Measurements from ENCODE around the gene VWA5B2. TPM values are rescaled to one million over a fixed set of nuclear protein-coding genes. Genes with fewer than 3 reads are reported as not detected.

VWA5B2 gene
- total and polyA plus RNA-seq, 4 donors: 0.12 to 1.7 (median 0.86) TPM

DNA sequence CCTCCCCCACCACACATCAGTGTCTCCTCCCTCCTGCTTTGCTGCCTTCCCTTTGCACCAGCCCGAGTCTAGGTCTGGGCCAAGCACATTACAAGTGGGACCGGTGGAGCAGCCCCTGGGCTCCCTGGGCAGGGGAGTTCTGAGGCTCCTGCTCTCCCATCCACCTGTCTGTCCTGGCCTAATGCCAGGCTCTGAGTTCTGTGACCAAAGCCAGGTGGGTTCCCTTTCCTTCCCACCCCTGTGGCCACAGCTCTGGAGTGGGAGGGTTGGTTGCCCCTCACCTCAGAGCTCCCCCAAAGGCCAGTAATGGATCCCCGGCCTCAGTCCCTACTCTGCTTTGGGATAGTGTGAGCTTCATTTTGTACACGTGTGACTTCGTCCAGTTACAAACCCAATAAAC is 45.7 kb upstream of the VWA5B2 start:
- DNase-seq (no peak), ATAC-seq (ENCODE audit: insufficient read depth, low FRiP score) (no peak)
- Histone ChIP-seq H3K27ac (ENCODE audit: low read depth in 1 of 2, low read length in 1 of 2) (no peak overlapping the region), H3K4me1 (ENCODE audit: control insufficient read depth in 5 of 5, insufficient read depth in 5 of 5, low read length in 5 of 5) (peaks cover 0 to 17% (median 6%) of the 10 kb centered on the region in 5 donors), H3K9ac (ENCODE audit: insufficient read depth in 1 of 2, low read length in 2 of 2) (no peak overlapping the region), H3K27me3 (ENCODE audit: control insufficient read depth in 3 of 3, insufficient read depth in 3 of 3, low read length in 2 of 3) (no peaks in the 10 kb centered on the region), H3K4me3 (no peak overlapping the region), H3K36me3 (ENCODE audit: control insufficient read depth in 4 of 4, insufficient read depth in 4 of 4, low read length in 4 of 4) (peaks cover 19 to 61% (median 59%) of the 10 kb centered on the region in 4 donors), H3K9me3 (ENCODE audit: control insufficient read depth in 4 of 4, insufficient read depth in 3 of 4, low read length in 3 of 4) (no peaks in the 10 kb centered on the region)
- TF ChIP-seq, protein P1, sequence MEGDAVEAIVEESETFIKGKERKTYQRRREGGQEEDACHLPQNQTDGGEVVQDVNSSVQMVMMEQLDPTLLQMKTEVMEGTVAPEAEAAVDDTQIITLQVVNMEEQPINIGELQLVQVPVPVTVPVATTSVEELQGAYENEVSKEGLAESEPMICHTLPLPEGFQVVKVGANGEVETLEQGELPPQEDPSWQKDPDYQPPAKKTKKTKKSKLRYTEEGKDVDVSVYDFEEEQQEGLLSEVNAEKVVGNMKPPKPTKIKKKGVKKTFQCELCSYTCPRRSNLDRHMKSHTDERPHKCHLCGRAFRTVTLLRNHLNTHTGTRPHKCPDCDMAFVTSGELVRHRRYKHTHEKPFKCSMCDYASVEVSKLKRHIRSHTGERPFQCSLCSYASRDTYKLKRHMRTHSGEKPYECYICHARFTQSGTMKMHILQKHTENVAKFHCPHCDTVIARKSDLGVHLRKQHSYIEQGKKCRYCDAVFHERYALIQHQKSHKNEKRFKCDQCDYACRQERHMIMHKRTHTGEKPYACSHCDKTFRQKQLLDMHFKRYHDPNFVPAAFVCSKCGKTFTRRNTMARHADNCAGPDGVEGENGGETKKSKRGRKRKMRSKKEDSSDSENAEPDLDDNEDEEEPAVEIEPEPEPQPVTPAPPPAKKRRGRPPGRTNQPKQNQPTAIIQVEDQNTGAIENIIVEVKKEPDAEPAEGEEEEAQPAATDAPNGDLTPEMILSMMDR (IDR thresholded peaks at IDR 0.05; ENCODE audit: control extremely low read depth, extremely low read depth): no peak
- 87 to 93% methylated on average over 5 of the region's 5 CpGs for WGBS, 2 donors

DNA sequence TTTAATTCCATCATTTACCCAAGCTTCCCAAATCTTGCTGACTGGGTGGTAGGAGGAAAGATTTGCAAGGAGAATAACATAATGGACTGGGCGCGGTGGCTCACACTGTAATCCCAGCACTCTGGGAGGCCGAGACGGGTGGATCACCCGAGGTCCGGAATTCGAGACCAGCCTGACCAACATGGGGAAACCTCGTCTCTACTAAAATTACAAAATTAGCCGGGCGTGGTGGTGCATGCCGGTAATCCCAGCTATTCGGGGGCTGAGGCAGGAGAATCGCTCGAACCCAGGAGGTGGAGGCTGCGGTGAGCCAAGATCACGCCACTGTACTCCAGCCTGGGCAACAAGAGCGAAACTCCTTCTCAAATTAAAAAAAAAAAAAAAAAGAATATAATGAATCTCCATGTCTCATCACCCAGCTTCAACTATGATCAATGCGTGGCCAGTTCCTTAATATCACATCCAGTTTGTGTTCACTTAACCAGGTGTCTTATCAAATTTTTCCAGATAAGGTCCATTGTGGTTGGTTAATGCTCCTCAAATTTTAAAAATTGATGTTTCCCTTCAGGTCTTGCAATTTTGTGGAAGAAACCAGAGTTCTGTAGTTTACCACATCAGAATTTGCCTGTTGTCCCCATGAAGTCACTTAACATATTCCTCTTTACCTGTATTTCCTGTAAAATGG is 44.7 kb upstream of the VWA5B2 start:
- WGBS, 2 donors: 96 to 97% methylated on average over 18 of the region's 18 CpGs
- Histone ChIP-seq H3K36me3 (ENCODE audit: control insufficient read depth in 4 of 4, insufficient read depth in 4 of 4, low read length in 4 of 4) (peaks cover 21 to 60% (median 53%) of the 10 kb centered on the region in 4 donors), H3K9ac (ENCODE audit: insufficient read depth in 1 of 2, low read length in 2 of 2) (no peak overlapping the region), H3K27me3 (ENCODE audit: control insufficient read depth in 3 of 3, insufficient read depth in 3 of 3, low read length in 2 of 3) (no peaks in the 10 kb centered on the region), H3K4me3 (no peak overlapping the region), H3K9me3 (ENCODE audit: control insufficient read depth in 4 of 4, insufficient read depth in 3 of 4, low read length in 3 of 4) (no peaks in the 10 kb centered on the region), H3K27ac (ENCODE audit: low read depth in 1 of 2, low read length in 1 of 2) (peak overlapping the region in 1 of 2 donors; percentile 86), H3K4me1 (ENCODE audit: control insufficient read depth in 5 of 5, insufficient read depth in 5 of 5, low read length in 5 of 5) (peaks cover 0 to 17% (median 6%) of the 10 kb centered on the region in 5 donors)
- ATAC-seq (ENCODE audit: insufficient read depth, low FRiP score) (no peak), DNase-seq (no peak)
- TF ChIP-seq, protein P1 (IDR thresholded peaks at IDR 0.05; ENCODE audit: control extremely low read depth, extremely low read depth): no peak

DNA sequence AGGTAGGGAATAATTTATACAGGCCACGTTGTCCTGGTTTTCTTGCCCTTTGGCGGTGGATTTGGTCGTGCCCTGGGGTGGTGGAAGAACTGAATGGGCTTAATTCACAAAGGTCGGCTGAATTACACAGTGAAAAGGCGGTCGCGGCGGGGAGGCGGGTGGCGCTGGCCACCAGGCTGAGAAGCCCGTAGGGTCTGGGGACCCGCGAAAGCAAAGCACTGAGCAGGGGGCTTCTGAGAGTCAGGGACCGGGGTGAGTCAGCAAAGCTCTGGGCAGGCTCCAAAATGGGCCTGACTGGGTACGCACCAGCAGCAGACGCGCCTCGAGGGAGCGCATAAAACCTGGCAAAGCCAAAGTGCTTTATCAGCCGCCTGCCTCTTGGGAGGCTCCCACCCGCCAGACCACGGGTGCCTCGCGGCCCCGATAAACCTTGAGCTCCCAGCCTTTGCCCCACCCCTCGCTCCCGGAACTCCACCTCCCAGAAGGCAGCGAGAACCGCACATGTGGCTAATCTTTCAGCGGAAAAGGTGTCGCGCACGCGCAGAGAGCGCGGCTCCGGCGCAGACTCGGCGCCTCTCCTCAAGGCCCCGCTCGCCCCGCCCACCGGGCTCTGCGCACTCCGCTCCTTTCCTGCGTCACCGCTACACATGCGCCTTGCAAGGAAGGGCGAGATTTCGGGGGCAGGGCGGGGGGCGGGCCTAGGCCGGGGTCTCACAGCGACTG is 43.8 kb upstream of the VWA5B2 start:
- no peaks in the 10 kb centered on the region for H3K9me3 ChIP-seq (ENCODE audit: control insufficient read depth in 4 of 4, insufficient read depth in 3 of 4, low read length in 3 of 4)
- peak overlapping the region in 1 of 2 donors; percentile 85 for H3K9ac ChIP-seq (ENCODE audit: insufficient read depth in 1 of 2, low read length in 2 of 2)
- DNase-seq (peak; percentile 100), ATAC-seq (ENCODE audit: insufficient read depth, low FRiP score) (peak; percentile 99)
- H3K27me3 ChIP-seq (ENCODE audit: control insufficient read depth in 3 of 3, insufficient read depth in 3 of 3, low read length in 2 of 3): no peaks in the 10 kb centered on the region
- peak overlapping the region; percentile 91 for H3K4me3 ChIP-seq
- H3K27ac ChIP-seq (ENCODE audit: low read depth in 1 of 2, low read length in 1 of 2): peak overlapping the region; percentile 63 to 87
- H3K4me1 ChIP-seq (ENCODE audit: control insufficient read depth in 5 of 5, insufficient read depth in 5 of 5, low read length in 5 of 5): peaks cover 0 to 17% (median 6%) of the 10 kb centered on the region in 5 donors
- 5% methylated on average over 54 to 55 of the region's 55 CpGs for WGBS, 2 donors
- peaks cover 24 to 56% (median 49%) of the 10 kb centered on the region in 4 donors for H3K36me3 ChIP-seq (ENCODE audit: control insufficient read depth in 4 of 4, insufficient read depth in 4 of 4, low read length in 4 of 4)
- TF ChIP-seq, protein P1 (IDR thresholded peaks at IDR 0.05; ENCODE audit: control extremely low read depth, extremely low read depth): no peak

Data from lung (tissue), 12 donors.